HG02938 (cell line): ENCODE data around the gene SLBP.
A peak's percentile ranks its signal among the peaks of the same experiment; 100 is the strongest.
"Not testable (repeated sequence)": the region's sequence is repeated elsewhere in the genome, so short reads cannot be mapped to it uniquely, and the experiment has no call there.

ENCODE experiments used
- ATAC-seq: cut with Tn5 transposase; IDR thresholded peaks from one replicate; pipeline ENCODE4 v1.9.1; 2021; ENCODE audit warnings: mild to moderate bottlenecking, moderate library complexity; ENCODE audit not compliant: unreplicated experiment

Gene SLBP

GRCh38 chr4:1713003-1713851, 1.1 kb upstream of the SLBP start:
- ATAC-seq = peak; percentile 25

- peak; percentile 5 for ATAC-seq
Observed at GRCh38 chr4:1711571-1712215, 426 bp downstream of the SLBP start.

- no peak for ATAC-seq
Observed at GRCh38 chr4:1711055-1711570, 1.0 kb downstream of the SLBP start.

GRCh38 chr4:1708581-1708980, 3.5 kb downstream of the SLBP start:
- no peak for ATAC-seq

- ATAC-seq = no peak
Observed at GRCh38 chr4:1706358-1706757, 5.8 kb downstream of the SLBP start.

- ATAC-seq = no peak
Observed at GRCh38 chr4:1705732-1706131, 6.4 kb downstream of the SLBP start.

GRCh38 chr4:1703867-1704266, 8.3 kb downstream of the SLBP start:
- ATAC-seq = no peak

GRCh38 chr4:1701671-1702070, 10.4 kb downstream of the SLBP start:
- ATAC-seq = not testable (repeated sequence)

GRCh38 chr4:1695913-1696312, 16.2 kb downstream of the SLBP start:
- no peak for ATAC-seq

- ATAC-seq = peak; percentile 75
Observed at GRCh38 chr4:1693131-1693896, 18.8 kb downstream of the SLBP start.

GRCh38 chr4:1691737-1692373, 20.3 kb downstream of the SLBP start:
- ATAC-seq = no peak

- ATAC-seq = no peak
Observed at GRCh38 chr4:1690698-1691097, 21.4 kb downstream of the SLBP start.

- no peak for ATAC-seq
Observed at GRCh38 chr4:1686440-1687036, 25.6 kb downstream of the SLBP start.

GRCh38 chr4:1685235-1686150, 26.6 kb downstream of the SLBP start:
- no peak for ATAC-seq

- ATAC-seq = peak; percentile 7
Observed at GRCh38 chr4:1684506-1685234, 27.4 kb downstream of the SLBP start.

GRCh38 chr4:1683736-1684505, 28.2 kb downstream of the SLBP start, which contains the start of gene FAM53A:
TSS of gene FAM53A (minus strand) at chr4:1684313. CDS start at chr4:1668741, 15,572 bp downstream.
- peak; percentile 77 for ATAC-seq

- no peak for ATAC-seq
Observed at GRCh38 chr4:1683261-1683735, 28.8 kb downstream of the SLBP start.

GRCh38 chr4:1682860-1683259, 29.3 kb downstream of the SLBP start:
- ATAC-seq = no peak
